GM12878 (cell line): ENCODE data around the gene LGALS3. TPM values are rescaled to one million over a fixed set of nuclear protein-coding genes. Genes with fewer than 3 reads are reported as not detected.

Source experiments
- ATAC-seq: fragments of 200-7000 bp; cut with Tn5 transposase; 3 replicates; pipeline ENCODE4 v1.9.1; 2020; ENCODE audit warnings: mild to moderate bottlenecking, moderate library complexity
- BruUV-seq: library from RNA; stranded (reverse); fragments of 400-500 nt; replicated peaks from 2 replicates; lab custom pipeline; 2021; lab: Mats Ljungman, UMichigan
- CTCF ChIA-PET: fragments of 300-600 bp; sonication (Branson Sonifier 250); formaldehyde crosslinking; extraction: SDS; loops from one replicate; lab custom pipeline; 2021; ENCODE audit warnings: inconsistent platforms; lab: Yijun Ruan, JAX
- POLR2A ChIA-PET: fragments of 350-600 bp; formaldehyde crosslinking; extraction: SDS; loops from one replicate; lab custom pipeline; 2021; ENCODE audit warnings: inconsistent platforms; lab: Charles Lee
- RAD21 ChIA-PET: fragments of 300-600 bp; sonication (Branson Sonifier 250); formaldehyde crosslinking; loops from one replicate; lab custom pipeline; 2023; ENCODE audit warnings: antibody characterized with exemption; ENCODE audit not compliant: unreplicated experiment; lab: Charles Lee
- SMC1A ChIA-PET: fragments of 300-600 bp; sonication (Branson Sonifier 250); formaldehyde crosslinking; loops from one replicate; lab custom pipeline; 2023; ENCODE audit not compliant: unreplicated experiment, uncharacterized antibody; lab: Charles Lee
- DNase-seq: peaks from one replicate; pipeline ENCODE4 v3.0.0-alpha.2; 2011; ENCODE audit warnings: low read depth, low spot score
- FAIRE-seq: peaks from 3 replicates; lab custom pipeline; 2011; peaks lifted over from hg19 to GRCh38; lab: Jason Lieb, UNC
- H2AFZ ChIP-seq: 2 replicates; pipeline ENCODE4 v1.6.0; 2011; ENCODE audit warnings: low read depth, low read length, control low read depth; ENCODE audit not compliant: control insufficient read depth
- H3K27ac ChIP-seq: 2 replicates; pipeline ENCODE4 v1.5.1; 2011; ENCODE audit warnings: control low read depth; ENCODE audit not compliant: control insufficient read depth, insufficient read depth
- H3K27me3 ChIP-seq, 2 experiments: replicated peaks in 1 of 2; 2 replicates each; pipeline versions ENCODE4 v1.6.0 to v1.6.1; 2011; ENCODE audit warnings: low read length in 1 of 2; ENCODE audit not compliant: control insufficient read depth in 2 of 2, insufficient read depth in 2 of 2
- H3K36me3 ChIP-seq, 2 experiments: 2 replicates each; pipeline ENCODE4 v1.5.1; 2011; ENCODE audit warnings: low read length in 1 of 2; ENCODE audit not compliant: control insufficient read depth in 2 of 2, insufficient read depth in 2 of 2
- H3K4me1 ChIP-seq: 2 replicates; pipeline ENCODE4 v1.6.1; 2011; ENCODE audit warnings: mild to moderate bottlenecking, low read length, moderate library complexity, mixed read lengths; ENCODE audit not compliant: control insufficient read depth, insufficient read depth
- H3K4me2 ChIP-seq: 2 replicates; pipeline ENCODE4 v1.6.0; 2011; ENCODE audit warnings: control low read depth; ENCODE audit not compliant: control insufficient read depth, insufficient read depth
- H3K4me3 ChIP-seq: fragments of 200-600 bp; sonication (generic); 2 replicates; pipeline ENCODE4 v1.5.1; 2016
- H3K79me2 ChIP-seq: 2 replicates; pipeline ENCODE4 v1.6.0; 2011; ENCODE audit warnings: low read length; ENCODE audit not compliant: control insufficient read depth, insufficient read depth
- H3K9ac ChIP-seq: 2 replicates; pipeline ENCODE4 v1.8.0; 2011; ENCODE audit warnings: low read length, control low read depth, mixed read lengths; ENCODE audit not compliant: control insufficient read depth, insufficient read depth
- H3K9me3 ChIP-seq: replicated peaks from 3 replicates; pipeline ENCODE4 v1.5.1; 2011; ENCODE audit warnings: mild to moderate bottlenecking, low read length; ENCODE audit not compliant: control insufficient read depth, insufficient read depth
- H4K20me1 ChIP-seq: 2 replicates; pipeline ENCODE4 v1.6.0; 2011; ENCODE audit not compliant: control insufficient read depth, insufficient read depth
- HCFC1 ChIP-seq: fragments of 150-350 bp; IDR thresholded peaks from 2 replicates; pipeline ENCODE4 v1.6.1; 2014; ENCODE audit warnings: low read length
- LARP7 ChIP-seq: fragments of 450-650 bp; IDR thresholded peaks from 2 replicates; pipeline ENCODE4 v1.6.1; 2017; ENCODE audit warnings: mild to moderate bottlenecking
- RB1 ChIP-seq: fragments of 450-650 bp; formaldehyde crosslinking; IDR thresholded peaks from 2 replicates; pipeline ENCODE4 v1.6.1; 2017; ENCODE audit warnings: mild to moderate bottlenecking, borderline replicate concordance
- RBBP5 ChIP-seq: fragments of 200-600 bp; sonication (generic); conservative IDR thresholded peaks from 2 replicates; pipeline ENCODE4 v1.6.1; 2016
- RFX5 ChIP-seq: IDR thresholded peaks from 2 replicates; pipeline ENCODE4 v1.6.1; 2011; ENCODE audit warnings: low read depth, low read length, improper control_type of control experiment
- TBL1XR1 ChIP-seq: IDR thresholded peaks from 2 replicates; pipeline ENCODE4 v1.6.1; 2012; ENCODE audit warnings: low read depth, low read length, improper control_type of control experiment
- WGBS: methylation state at CpG from one replicate; pipeline ENCODE4 v1.1.6; 2016; ENCODE audit warnings: low lambda C conversion rate; ENCODE audit not compliant: insufficient replicate concordance, insufficient coverage; ENCODE audit errors: missing lambda C conversion rate; 5-methylcytosine and 5-hydroxymethylcytosine counted together
- in situ Hi-C: fragments of 300-500 bp; cut with MboI; formaldehyde crosslinking; loops from 9 replicates; pipeline ENCODE4 v1.14.3; 2018; ENCODE audit warnings: mixed read lengths
- intact Hi-C: fragments of 100-400 bp; cut with micrococcal nuclease; formaldehyde crosslinking; loops from one replicate; pipeline ENCODE4 v1.14.2; 2022; ENCODE audit not compliant: unreplicated experiment
- polyA plus RNA-seq, 11 experiments: library from polyadenylated mRNA; depleted of rRNA in 4 of 11; unstranded in 6 of 11; stranded (reverse) in 5 of 11; fragments of >200 nt; fragmentation: Nextera tagmentation in 4 of 11; fragmentation: Illumina TruSeq in 1 of 11; extraction: Ambion mirVana in 4 of 11; extraction: Trizol in 1 of 11; gene quantifications; 1 replicate in 1 of 11; 2 replicates in 10 of 11; pipeline versions ENCODE4 v1.2.1 to v1.2.3, GENCODE V29; 2011 to 2016; ENCODE audit warnings: inconsistent platforms in 2 of 11, missing spikeins in 2 of 11, low read depth in 1 of 11
- total RNA-seq, 4 experiments: library from RNA; depleted of rRNA in 3 of 4; stranded (reverse); fragments of >200 nt in 3 of 4; fragmentation: Illumina TruSeq in 1 of 4; extraction: Trizol in 1 of 4; gene quantifications; 2 replicates each; pipeline versions ENCODE4 v1.2.1 to v1.2.3, GENCODE V29; 2013 to 2021
- TF ChIP-seq, protein P1 (sequence below): IDR thresholded peaks from 2 replicates; pipeline ENCODE4 v1.6.1; 2012; ENCODE audit warnings: improper control_type of control experiment, low read depth, low read length; ENCODE audit not compliant: insufficient replicate concordance
- TF ChIP-seq, protein P2 (sequence below): IDR thresholded peaks from 2 replicates; pipeline ENCODE4 v1.6.1; 2012; ENCODE audit warnings: low read depth, low read length, improper control_type of control experiment

The LGALS3 gene
- total and polyA plus RNA-seq, 10 of the 15 experiments (the other 5 are each of a cell fraction or from before 2014, with no cell fraction given) = 1.5 to 34.2 (median 18.4) TPM

DNA sequence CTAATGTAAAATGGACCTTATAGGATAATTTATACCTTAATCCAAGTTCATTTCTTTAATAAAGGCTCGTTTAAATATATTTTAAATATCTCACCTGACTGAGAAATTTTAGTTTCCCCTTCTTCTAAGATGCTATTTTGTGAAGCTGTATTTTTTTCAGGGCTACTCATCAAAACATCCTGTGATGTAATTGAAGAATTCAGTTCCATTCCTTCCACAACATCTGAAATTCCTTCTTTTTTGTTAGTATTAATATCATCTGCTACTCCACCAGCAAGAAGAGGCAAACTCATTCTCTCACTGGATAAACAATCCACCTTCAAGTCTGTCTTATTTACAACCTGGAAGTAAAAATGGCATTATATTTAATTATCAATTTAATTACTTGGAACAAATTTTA lies 22.5 kb downstream of the LGALS3 start:
- DNase-seq (no peak), FAIRE-seq (no peak), ATAC-seq (no peak)
- Histone ChIP-seq H4K20me1 (no peaks in the 10 kb centered on the region), H3K4me1 (no peaks in the 10 kb centered on the region), H2AFZ (no peak overlapping the region), H3K27ac (no peak overlapping the region), H3K4me3 (no peak overlapping the region), H3K27me3 (no peaks in the 10 kb centered on the region), H3K79me2 (no peaks in the 10 kb centered on the region), H3K36me3 (peaks cover 2 to 23% of the 10 kb centered on the region in 2 experiments), H3K4me2 (no peak overlapping the region), H3K9me3 (no peaks in the 10 kb centered on the region), H3K9ac (no peak overlapping the region)
- TF ChIP-seq LARP7 (no peak), RBBP5 (no peak), TBL1XR1 (no peak), RFX5 (no peak), RB1 (no peak), HCFC1 (no peak)
- TF ChIP-seq, protein P1, sequence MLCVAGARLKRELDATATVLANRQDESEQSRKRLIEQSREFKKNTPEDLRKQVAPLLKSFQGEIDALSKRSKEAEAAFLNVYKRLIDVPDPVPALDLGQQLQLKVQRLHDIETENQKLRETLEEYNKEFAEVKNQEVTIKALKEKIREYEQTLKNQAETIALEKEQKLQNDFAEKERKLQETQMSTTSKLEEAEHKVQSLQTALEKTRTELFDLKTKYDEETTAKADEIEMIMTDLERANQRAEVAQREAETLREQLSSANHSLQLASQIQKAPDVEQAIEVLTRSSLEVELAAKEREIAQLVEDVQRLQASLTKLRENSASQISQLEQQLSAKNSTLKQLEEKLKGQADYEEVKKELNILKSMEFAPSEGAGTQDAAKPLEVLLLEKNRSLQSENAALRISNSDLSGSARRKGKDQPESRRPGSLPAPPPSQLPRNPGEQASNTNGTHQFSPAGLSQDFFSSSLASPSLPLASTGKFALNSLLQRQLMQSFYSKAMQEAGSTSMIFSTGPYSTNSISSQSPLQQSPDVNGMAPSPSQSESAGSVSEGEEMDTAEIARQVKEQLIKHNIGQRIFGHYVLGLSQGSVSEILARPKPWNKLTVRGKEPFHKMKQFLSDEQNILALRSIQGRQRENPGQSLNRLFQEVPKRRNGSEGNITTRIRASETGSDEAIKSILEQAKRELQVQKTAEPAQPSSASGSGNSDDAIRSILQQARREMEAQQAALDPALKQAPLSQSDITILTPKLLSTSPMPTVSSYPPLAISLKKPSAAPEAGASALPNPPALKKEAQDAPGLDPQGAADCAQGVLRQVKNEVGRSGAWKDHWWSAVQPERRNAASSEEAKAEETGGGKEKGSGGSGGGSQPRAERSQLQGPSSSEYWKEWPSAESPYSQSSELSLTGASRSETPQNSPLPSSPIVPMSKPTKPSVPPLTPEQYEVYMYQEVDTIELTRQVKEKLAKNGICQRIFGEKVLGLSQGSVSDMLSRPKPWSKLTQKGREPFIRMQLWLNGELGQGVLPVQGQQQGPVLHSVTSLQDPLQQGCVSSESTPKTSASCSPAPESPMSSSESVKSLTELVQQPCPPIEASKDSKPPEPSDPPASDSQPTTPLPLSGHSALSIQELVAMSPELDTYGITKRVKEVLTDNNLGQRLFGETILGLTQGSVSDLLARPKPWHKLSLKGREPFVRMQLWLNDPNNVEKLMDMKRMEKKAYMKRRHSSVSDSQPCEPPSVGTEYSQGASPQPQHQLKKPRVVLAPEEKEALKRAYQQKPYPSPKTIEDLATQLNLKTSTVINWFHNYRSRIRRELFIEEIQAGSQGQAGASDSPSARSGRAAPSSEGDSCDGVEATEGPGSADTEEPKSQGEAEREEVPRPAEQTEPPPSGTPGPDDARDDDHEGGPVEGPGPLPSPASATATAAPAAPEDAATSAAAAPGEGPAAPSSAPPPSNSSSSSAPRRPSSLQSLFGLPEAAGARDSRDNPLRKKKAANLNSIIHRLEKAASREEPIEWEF = no peak
- TF ChIP-seq, protein P2, sequence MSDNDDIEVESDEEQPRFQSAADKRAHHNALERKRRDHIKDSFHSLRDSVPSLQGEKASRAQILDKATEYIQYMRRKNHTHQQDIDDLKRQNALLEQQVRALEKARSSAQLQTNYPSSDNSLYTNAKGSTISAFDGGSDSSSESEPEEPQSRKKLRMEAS = no peak
- WGBS = 14% methylated on average over 1 of the region's 1 CpG
- POLR2A ChIA-PET = no interaction called here
- intact Hi-C loops = no loop called here
- no TSS peak for BruUV-seq
- CTCF ChIA-PET = interaction anchor here (0.8 to 1.1 kb wide), 2 partner anchors 19 to 100 kb away, joined by 3 to 4 read pairs; partner anchors contain the start of gene MAPK1IP1L
- in situ Hi-C loops = no loop called here
- SMC1A ChIA-PET = interaction anchor here (1.6 to 1.7 kb wide), 2 partner anchors 19 to 24 kb away, joined by 4 to 7 read pairs; no protein-coding TSS in a partner anchor
- RAD21 ChIA-PET = interaction anchor here (0.7 kb wide), 1 partner anchor 9 kb away, joined by 3 read pairs; no protein-coding TSS in a partner anchor
